Hepatocyte (in vitro differentiated cells): ENCODE measurements around the gene CTNNA3. TPM values are rescaled to one million over a fixed set of nuclear protein-coding genes. Genes with fewer than 3 reads are reported as not detected.
A peak's percentile ranks its signal among the peaks of the same experiment; 100 is the strongest.

Source experiments
- DNase-seq: peaks from one replicate; pipeline ENCODE4 v3.0.0-alpha.2; 2016; ENCODE audit warnings: low spot score
- H2AFZ ChIP-seq: fragments of 200-600 bp; sonication (generic); 2 replicates; pipeline ENCODE4 v1.6.0; 2016; ENCODE audit warnings: antibody characterized with exemption, mild to moderate bottlenecking
- H3K27ac ChIP-seq: fragments of 200-600 bp; sonication (generic); 2 replicates; pipeline ENCODE4 v1.5.1; 2016; ENCODE audit warnings: mild to moderate bottlenecking
- H3K27me3 ChIP-seq: fragments of 200-600 bp; sonication (generic); 2 replicates; pipeline ENCODE4 v1.6.1; 2016
- H3K36me3 ChIP-seq: fragments of 200-600 bp; sonication (generic); replicated peaks from 2 replicates; pipeline ENCODE4 v1.5.1; 2016; ENCODE audit warnings: low read depth; ENCODE audit not compliant: insufficient read depth
- H3K4me1 ChIP-seq: fragments of 200-600 bp; sonication (generic); 2 replicates; pipeline ENCODE4 v1.5.1; 2016; ENCODE audit warnings: mild to moderate bottlenecking, moderate library complexity; ENCODE audit not compliant: insufficient read depth
- H3K4me2 ChIP-seq: fragments of 200-600 bp; sonication (generic); 2 replicates; pipeline ENCODE4 v1.6.0; 2016
- H3K4me3 ChIP-seq: fragments of 200-600 bp; sonication (generic); 2 replicates; pipeline ENCODE4 v1.5.1; 2016; ENCODE audit warnings: mild to moderate bottlenecking
- H3K79me2 ChIP-seq: fragments of 200-600 bp; sonication (generic); 2 replicates; pipeline ENCODE4 v1.6.0; 2017; ENCODE audit warnings: mild to moderate bottlenecking
- H3K9me2 ChIP-seq: fragments of 200-600 bp; sonication (generic); replicated peaks from 2 replicates; pipeline ENCODE4 v1.6.0; 2017; ENCODE audit warnings: mild to moderate bottlenecking; ENCODE audit not compliant: insufficient read depth
- H3K9me3 ChIP-seq: fragments of 200-600 bp; sonication (generic); 2 replicates; pipeline ENCODE4 v1.5.1; 2016; ENCODE audit warnings: low read depth, mild to moderate bottlenecking
- H4K20me1 ChIP-seq: fragments of 200-600 bp; sonication (generic); 2 replicates; pipeline ENCODE4 v1.6.0; 2016; ENCODE audit warnings: mild to moderate bottlenecking; ENCODE audit not compliant: insufficient read depth, poor library complexity, severe bottlenecking
- CTCF ChIP-seq: fragments of 200-600 bp; sonication (generic); IDR thresholded peaks from 2 replicates; pipeline ENCODE4 v1.5.1; 2016; ENCODE audit warnings: antibody characterized with exemption, mild to moderate bottlenecking; ENCODE audit not compliant: poor library complexity
- EZH2 ChIP-seq: fragments of 200-600 bp; sonication (generic); IDR thresholded peaks from 2 replicates; pipeline ENCODE4 v1.6.1; 2016; ENCODE audit warnings: antibody characterized with exemption, mild to moderate bottlenecking, borderline replicate concordance
- EZH2phosphoT487 ChIP-seq: fragments of 200-600 bp; sonication (generic); IDR thresholded peaks from one replicate; pipeline ENCODE4 v1.6.1; 2018; ENCODE audit warnings: antibody characterized with exemption, mild to moderate bottlenecking, low read depth, moderate library complexity; ENCODE audit not compliant: unreplicated experiment, severe bottlenecking
- WGBS: methylation state at CpG from one replicate; pipeline ENCODE4 v1.1.6; 2016; ENCODE audit warnings: low lambda C conversion rate; ENCODE audit errors: missing lambda C conversion rate; 5-methylcytosine and 5-hydroxymethylcytosine counted together
- polyA plus RNA-seq: library from polyadenylated mRNA; unstranded; fragments of >200 nt; fragmentation: Nextera tagmentation; extraction: Ambion mirVana; gene quantifications from 2 replicates; pipeline ENCODE4 v1.2.1, GENCODE V29; 2016
- total RNA-seq: library from RNA; depleted of rRNA; stranded (reverse); fragments of >200 nt; gene quantifications from 2 replicates; pipeline ENCODE4 v1.2.3, GENCODE V29; 2014

CTNNA3 gene
- total and polyA plus RNA-seq, 2 experiments from 2014 or later: 12.9 to 25.9 TPM

- 85% methylated on average over 2 of the region's 2 CpGs for WGBS
- H3K4me2 ChIP-seq: peak overlapping the region; percentile 29
Measured at GRCh38 chr10:67550046-67550445, 145.9 kb downstream of the CTNNA3 start.

GRCh38 chr10:67549390-67549789 lies 146.6 kb downstream of the CTNNA3 start:
- no peaks in the 10 kb centered on the region for H3K9me3 ChIP-seq
- H3K9me2 ChIP-seq: no peaks in the 10 kb centered on the region
- 54% methylated on average over 2 of the region's 2 CpGs for WGBS
- H3K36me3 ChIP-seq: no peaks in the 10 kb centered on the region
- no peaks in the 10 kb centered on the region for H3K27me3 ChIP-seq
- DNase-seq: peak; percentile 11
- no peak overlapping the region for H3K27ac ChIP-seq
- no peaks in the 10 kb centered on the region for H4K20me1 ChIP-seq
- no peak overlapping the region for H3K4me3 ChIP-seq
- TF ChIP-seq EZH2: no peak
- no peak for TF ChIP-seq EZH2phosphoT487
- no peak for TF ChIP-seq CTCF
- H3K4me1 ChIP-seq: no peaks in the 10 kb centered on the region
- H3K4me2 ChIP-seq: peak overlapping the region; percentile 29
- no peaks in the 10 kb centered on the region for H3K79me2 ChIP-seq
- no peak overlapping the region for H2AFZ ChIP-seq

More at GRCh38 chr10:67550046-67550445, 145.9 kb downstream of the CTNNA3 start:
- DNase-seq: no peak
- H4K20me1 ChIP-seq: no peaks in the 10 kb centered on the region
- H3K79me2 ChIP-seq: no peaks in the 10 kb centered on the region
- H3K36me3 ChIP-seq: no peaks in the 10 kb centered on the region
- H3K27ac ChIP-seq: no peak overlapping the region
- no peaks in the 10 kb centered on the region for H3K4me1 ChIP-seq
- TF ChIP-seq EZH2: no peak
- no peak for TF ChIP-seq EZH2phosphoT487
- TF ChIP-seq CTCF: no peak
- no peaks in the 10 kb centered on the region for H3K9me2 ChIP-seq
- H3K9me3 ChIP-seq: no peaks in the 10 kb centered on the region
- H3K27me3 ChIP-seq: no peaks in the 10 kb centered on the region
- H2AFZ ChIP-seq: no peak overlapping the region
- no peak overlapping the region for H3K4me3 ChIP-seq

- H2AFZ ChIP-seq: no peak overlapping the region
- no peaks in the 10 kb centered on the region for H3K36me3 ChIP-seq
Measured at GRCh38 chr10:67541411-67541810, 154.6 kb downstream of the CTNNA3 start.

More at GRCh38 chr10:67541411-67541810, 154.6 kb downstream of the CTNNA3 start:
- H3K4me1 ChIP-seq: peaks cover 8% of the 10 kb centered on the region
- no peak overlapping the region for H3K27ac ChIP-seq
- no peak overlapping the region for H3K4me2 ChIP-seq
- H3K9me3 ChIP-seq: no peaks in the 10 kb centered on the region
- no peak for DNase-seq
- H3K27me3 ChIP-seq: peaks cover 3% of the 10 kb centered on the region
- no peaks in the 10 kb centered on the region for H4K20me1 ChIP-seq
- TF ChIP-seq EZH2 (no peak), EZH2phosphoT487 (no peak), CTCF (no peak)
- no peaks in the 10 kb centered on the region for H3K79me2 ChIP-seq
- no peaks in the 10 kb centered on the region for H3K9me2 ChIP-seq
- no peak overlapping the region for H3K4me3 ChIP-seq
